NCI-H524 treated with DMSO at 0.1 percent for 48 hours (cell line): ENCODE data around the gene OR4F15.
"Not testable (repeated sequence)": the region's sequence is repeated elsewhere in the genome, so short reads cannot be mapped to it uniquely, and the experiment has no call there.

Experiments used
- DNase-seq: peaks from one replicate; lab custom pipeline; 2025; lab: John Stamatoyannopoulos, UW

OR4F15 gene

GRCh38 chr15:101811902-101812301 lies at the start of gene OR4F15:
OR4F15 (plus strand) TSS chr15:101812202; CDS start chr15:101818187, 5,985 bp downstream.
- no peak for DNase-seq

- DNase-seq, result not testable (repeated sequence)
Measured at GRCh38 chr15:101764669-101765339, 47.2 kb upstream of the OR4F15 start.

GRCh38 chr15:101765340-101765671 lies 46.7 kb upstream of the OR4F15 start:
- DNase-seq, result not testable (repeated sequence)

GRCh38 chr15:101765772-101766456 lies 46.1 kb upstream of the OR4F15 start:
- no peak for DNase-seq

GRCh38 chr15:101767083-101767640 lies 44.8 kb upstream of the OR4F15 start:
- DNase-seq, result not testable (repeated sequence)

- DNase-seq, result no peak
Measured at GRCh38 chr15:101772921-101773320, 39.1 kb upstream of the OR4F15 start.

GRCh38 chr15:101773496-101774100 lies 38.4 kb upstream of the OR4F15 start:
- DNase-seq, result no peak

- no peak for DNase-seq
Measured at GRCh38 chr15:101775136-101775535, 36.9 kb upstream of the OR4F15 start.

GRCh38 chr15:101778576-101778975 lies 33.4 kb upstream of the OR4F15 start:
- not testable (repeated sequence) for DNase-seq

- not testable (repeated sequence) for DNase-seq
Measured at GRCh38 chr15:101780225-101780624, 31.8 kb upstream of the OR4F15 start.

- no peak for DNase-seq
Measured at GRCh38 chr15:101781928-101782327, 30.1 kb upstream of the OR4F15 start.

- DNase-seq, result no peak
Measured at GRCh38 chr15:101784644-101785043, 27.4 kb upstream of the OR4F15 start.

- DNase-seq, result not testable (repeated sequence)
Measured at GRCh38 chr15:101786422-101786821, 25.6 kb upstream of the OR4F15 start.

GRCh38 chr15:101788001-101788400 lies 24.0 kb upstream of the OR4F15 start:
- DNase-seq, result not testable (repeated sequence)

GRCh38 chr15:101788503-101789269 lies 23.3 kb upstream of the OR4F15 start:
- DNase-seq, result not testable (repeated sequence)

GRCh38 chr15:101790748-101791147 lies 21.3 kb upstream of the OR4F15 start:
- DNase-seq, result not testable (repeated sequence)

GRCh38 chr15:101793981-101794380 lies 18.0 kb upstream of the OR4F15 start:
- DNase-seq, result not testable (repeated sequence)

- no peak for DNase-seq
Measured at GRCh38 chr15:101795455-101795854, 16.5 kb upstream of the OR4F15 start.

GRCh38 chr15:101799665-101800064 lies 12.3 kb upstream of the OR4F15 start:
- DNase-seq, result no peak

GRCh38 chr15:101801048-101801447 lies 11.0 kb upstream of the OR4F15 start:
- DNase-seq, result no peak

- DNase-seq, result no peak
Measured at GRCh38 chr15:101803209-101803608, 8.8 kb upstream of the OR4F15 start, which contains the start of gene OR4F6. OR4F6 (plus strand) TSS chr15:101803509; CDS start chr15:101805720, 2,211 bp downstream.

- DNase-seq, result no peak
Measured at GRCh38 chr15:101803676-101804075, 8.3 kb upstream of the OR4F15 start.
